HepG2 (cell line): ENCODE results near the gene EIF4A3. TPM values are rescaled to one million over a fixed set of nuclear protein-coding genes. Genes with fewer than 3 reads are reported as not detected.

Source experiments
- CEBPB ChIP-seq: IDR thresholded peaks from 2 replicates; pipeline ENCODE4 v1.6.1; 2011; ENCODE audit warnings: low read depth, low read length, improper control_type of control experiment, borderline replicate concordance
- DBP ChIP-seq: sonication (generic); formaldehyde crosslinking; IDR thresholded peaks from 2 replicates; pipeline ENCODE4 v1.4.0; 2020; ENCODE audit warnings: missing genetic modification reagents; ENCODE audit errors: not compliant biosample characterization
- ESRRA ChIP-seq: sonication (generic); formaldehyde crosslinking; IDR thresholded peaks from 2 replicates; pipeline ENCODE4 v1.5.1; 2020; ENCODE audit warnings: mild to moderate bottlenecking, low read depth, missing genetic modification reagents
- FOSL1 ChIP-seq: sonication (generic); formaldehyde crosslinking; IDR thresholded peaks from 2 replicates; pipeline ENCODE4 v1.9.0; 2021; ENCODE audit warnings: missing genetic modification reagents, borderline replicate concordance
- GABPB1 ChIP-seq: IDR thresholded peaks from 2 replicates; pipeline ENCODE4 v1.6.1; 2016; ENCODE audit warnings: mild to moderate bottlenecking, missing genetic modification reagents, moderate library complexity, missing compliant biosample characterization
- HNRNPL ChIP-seq: fragments of 200-400 bp; formaldehyde crosslinking; IDR thresholded peaks from 2 replicates; pipeline ENCODE4 v1.6.1; 2017; ENCODE audit warnings: mild to moderate bottlenecking, low read depth, low read length
- HOXD1 ChIP-seq: sonication (generic); formaldehyde crosslinking; IDR thresholded peaks from 2 replicates; pipeline ENCODE4 v1.5.0; 2020; ENCODE audit warnings: missing genetic modification reagents
- IRF1 ChIP-seq: sonication (generic); formaldehyde crosslinking; IDR thresholded peaks from 2 replicates; pipeline ENCODE4 v1.4.0; 2020; ENCODE audit warnings: low read depth, mild to moderate bottlenecking, missing genetic modification reagents
- KDM3A ChIP-seq: IDR thresholded peaks from 2 replicates; pipeline ENCODE4 v1.6.1; 2018; ENCODE audit warnings: low read depth, missing compliant biosample characterization
- KDM6A ChIP-seq: IDR thresholded peaks from 2 replicates; pipeline ENCODE4 v1.6.1; 2016; ENCODE audit warnings: low read depth
- RORA ChIP-seq: sonication (generic); formaldehyde crosslinking; IDR thresholded peaks from 2 replicates; pipeline ENCODE4 v1.5.0; 2020; ENCODE audit warnings: mild to moderate bottlenecking, missing genetic modification reagents, moderate library complexity
- SETDB1 ChIP-seq: sonication (generic); formaldehyde crosslinking; IDR thresholded peaks from 2 replicates; pipeline ENCODE4 v1.5.1; 2020; ENCODE audit warnings: missing genetic modification reagents, mild to moderate bottlenecking, borderline replicate concordance
- TARDBP ChIP-seq: sonication (generic); formaldehyde crosslinking; IDR thresholded peaks from 2 replicates; pipeline ENCODE4 v1.8.0; 2022; ENCODE audit warnings: mild to moderate bottlenecking, missing genetic modification reagents
- TBL1XR1 ChIP-seq: fragments of 150-350 bp; IDR thresholded peaks from 2 replicates; pipeline ENCODE4 v1.6.1; 2014; ENCODE audit warnings: borderline replicate concordance, low read length; ENCODE audit not compliant: partially characterized antibody
- TIGD3 ChIP-seq: sonication (generic); formaldehyde crosslinking; IDR thresholded peaks from 2 replicates; pipeline ENCODE4 v1.5.1; 2020; ENCODE audit warnings: mild to moderate bottlenecking, missing genetic modification reagents, borderline replicate concordance
- ZNF20 ChIP-seq: sonication (generic); formaldehyde crosslinking; IDR thresholded peaks from 2 replicates; pipeline ENCODE4 v1.4.0; 2020; ENCODE audit warnings: mild to moderate bottlenecking, moderate library complexity, missing genetic modification reagents
- ZNF275 ChIP-seq: sonication (generic); formaldehyde crosslinking; IDR thresholded peaks from 2 replicates; pipeline ENCODE4 v1.8.0; 2022; ENCODE audit warnings: missing genetic modification reagents, mild to moderate bottlenecking, inconsistent platforms, borderline replicate concordance
- ZNF33A ChIP-seq: sonication (generic); formaldehyde crosslinking; IDR thresholded peaks from 2 replicates; pipeline ENCODE4 v1.5.1; 2020; ENCODE audit warnings: missing genetic modification reagents, mild to moderate bottlenecking, moderate library complexity, borderline replicate concordance
- ZNF484 ChIP-seq: sonication (generic); formaldehyde crosslinking; IDR thresholded peaks from 2 replicates; pipeline ENCODE4 v1.5.1; 2020; ENCODE audit warnings: mild to moderate bottlenecking, low read depth, missing genetic modification reagents, borderline replicate concordance
- ZNF761 ChIP-seq: sonication (generic); formaldehyde crosslinking; conservative IDR thresholded peaks from 2 replicates; pipeline ENCODE4 v1.4.0; 2020; ENCODE audit warnings: mild to moderate bottlenecking, missing genetic modification reagents
- ZNF772 ChIP-seq: sonication (generic); formaldehyde crosslinking; IDR thresholded peaks from 2 replicates; pipeline ENCODE4 v1.5.0; 2020; ENCODE audit warnings: mild to moderate bottlenecking, missing genetic modification reagents
- polyA plus RNA-seq, 8 experiments: library from polyadenylated mRNA; depleted of rRNA in 3 of 8; stranded (reverse) in 7 of 8; unstranded in 1 of 8; fragments of >200 nt; fragmentation: Illumina TruSeq in 4 of 8; extraction: Trizol in 4 of 8; gene quantifications; 2 replicates each; pipeline versions ENCODE4 v1.2.1 to v1.2.3, GENCODE V29; 2011 to 2016; ENCODE audit warnings: low read depth in 4 of 8, missing spikeins in 1 of 8, mixed read lengths in 1 of 8; ENCODE audit not compliant: insufficient read depth in 1 of 8
- total RNA-seq, 5 experiments: library from RNA; depleted of rRNA; stranded (reverse); fragments of >200 nt; fragmentation: Illumina TruSeq; extraction: Trizol; gene quantifications; 2 replicates each; pipeline ENCODE4 v1.2.3, GENCODE V29; 2016; ENCODE audit warnings: low read depth in 1 of 5

EIF4A3 gene
- total and polyA plus RNA-seq, 2 of the 13 experiments (the other 11 are each of a cell fraction or from before 2014, with no cell fraction given) = 145 to 187 TPM

- peak; percentile 94 for TF ChIP-seq ZNF275 (CRISPR knock-in tag)
- TF ChIP-seq ZNF484 (CRISPR knock-in tag) = no peak
- TF ChIP-seq TARDBP (CRISPR knock-in tag) = peak; percentile 97
- TF ChIP-seq FOSL1 (CRISPR knock-in tag) = 0 out of 2 replicates have a peak, but pooled peaks have one; percentile 21
- TF ChIP-seq ZNF772 (CRISPR knock-in tag) = peak; percentile 66; the same call in 1 of the 2 replicates
- TF ChIP-seq ZNF33A (CRISPR knock-in tag) = no peak
- peak; percentile 95 for TF ChIP-seq ZNF761 (CRISPR knock-in tag)
- no peak for TF ChIP-seq TBL1XR1
- peak; percentile 82 for TF ChIP-seq ESRRA (CRISPR knock-in tag)
- peak; percentile 18; the same call in 1 of the 2 replicates for TF ChIP-seq HOXD1 (CRISPR knock-in tag)
- peak; percentile 29; the same call in 1 of the 2 replicates for TF ChIP-seq KDM3A (CRISPR knock-in tag)
- peak; percentile 84 for TF ChIP-seq TIGD3 (CRISPR knock-in tag)
- peak; percentile 10; the same call in 1 of the 2 replicates for TF ChIP-seq KDM6A
- TF ChIP-seq CEBPB = peak; percentile 56; the same call in 1 of the 2 replicates
- peak; percentile 94 for TF ChIP-seq DBP
- no peak for TF ChIP-seq RORA (CRISPR knock-in tag)
- TF ChIP-seq GABPB1 (CRISPR knock-in tag) = peak; percentile 82
- no peak for TF ChIP-seq HNRNPL
- TF ChIP-seq ZNF20 (CRISPR knock-in tag) = 0 out of 2 replicates have a peak, but pooled peaks have one; percentile 31
- no peak for TF ChIP-seq SETDB1
- no peak; the same call in 1 of the 2 replicates for TF ChIP-seq IRF1
Measured at GRCh38 chr17:80147035-80147822, at the start of gene EIF4A3 (continued).
